GM19452 (cell line): ENCODE measurements around the gene CERT1.
"Not testable (repeated sequence)": the region's sequence is repeated elsewhere in the genome, so short reads cannot be mapped to it uniquely, and the experiment has no call there.

Experiments used
- ATAC-seq: cut with Tn5 transposase; IDR thresholded peaks from one replicate; pipeline ENCODE4 v1.9.1; 2021; ENCODE audit not compliant: unreplicated experiment

CERT1 gene

GRCh38 chr5:75358117-75358516 lies 153.3 kb downstream of the CERT1 start:
- ATAC-seq, result no peak

GRCh38 chr5:75356719-75357118 lies 154.7 kb downstream of the CERT1 start:
- ATAC-seq, result no peak

- no peak for ATAC-seq
These were observed 156.2 kb downstream of the CERT1 start for GRCh38 chr5:75355236-75355635.

- ATAC-seq, result no peak
These were observed 160.1 kb downstream of the CERT1 start for GRCh38 chr5:75351139-75351926.

DNA sequence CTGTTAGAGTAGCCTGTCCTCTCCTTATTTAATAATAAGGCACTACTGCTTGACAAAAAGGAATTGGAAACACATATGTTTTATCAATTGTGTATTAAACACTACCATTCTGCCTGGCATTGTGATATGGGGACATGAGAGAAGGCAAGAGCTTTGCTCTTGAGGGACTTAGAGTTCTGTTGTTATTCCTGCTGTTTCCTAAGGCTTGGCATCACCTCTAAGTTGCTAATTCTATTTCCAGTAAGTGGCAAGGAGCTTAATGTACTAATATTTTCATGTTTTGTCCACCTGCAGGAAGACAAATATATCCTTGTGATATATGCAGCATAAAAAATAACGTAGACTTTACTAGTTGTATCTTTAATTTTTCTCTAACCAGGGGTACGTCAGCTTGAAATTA lies 161.8 kb downstream of the CERT1 start:
- ATAC-seq, result no peak

- ATAC-seq, result no peak
These were observed 163.2 kb downstream of the CERT1 start for GRCh38 chr5:75348241-75348640.

- ATAC-seq, result no peak
These were observed 168.6 kb downstream of the CERT1 start for GRCh38 chr5:75342836-75343235.

GRCh38 chr5:75341934-75342333 lies 169.5 kb downstream of the CERT1 start:
- ATAC-seq, result no peak

DNA sequence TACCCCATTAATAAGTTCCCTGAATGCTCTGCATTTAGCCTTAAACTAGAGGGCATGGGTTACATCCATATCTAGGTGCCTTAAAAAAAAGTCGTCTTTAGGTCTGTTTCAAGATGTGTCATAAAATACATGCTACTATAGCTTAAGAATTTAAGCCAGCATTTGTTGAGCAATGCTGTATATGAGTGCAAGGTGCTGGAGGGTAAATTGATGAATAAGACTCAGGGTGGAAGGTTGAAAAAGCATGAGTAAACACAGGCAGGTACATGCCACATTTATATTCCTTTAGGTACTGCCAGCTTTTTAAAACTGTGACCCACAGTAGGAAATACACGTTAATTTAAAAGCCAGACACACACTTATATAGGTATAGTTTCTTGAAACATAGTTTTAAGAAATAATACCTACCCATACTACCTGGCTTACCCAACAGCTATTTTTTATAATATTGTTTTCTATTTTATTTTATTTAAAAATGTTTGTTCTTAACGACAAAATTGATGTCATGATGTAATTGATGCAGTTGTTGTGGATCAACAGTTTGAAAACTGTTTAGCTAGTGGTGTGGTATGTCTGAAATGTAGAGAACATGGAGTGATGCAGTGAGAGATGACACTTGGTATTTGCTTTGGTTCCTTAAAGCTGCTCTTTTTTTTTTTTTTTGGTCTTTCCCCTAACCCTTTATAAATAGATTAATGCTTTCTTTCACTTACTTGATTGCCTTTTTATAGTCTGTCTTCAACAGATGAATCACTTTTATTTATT lies 170.5 kb downstream of the CERT1 start:
- ATAC-seq, result no peak

DNA sequence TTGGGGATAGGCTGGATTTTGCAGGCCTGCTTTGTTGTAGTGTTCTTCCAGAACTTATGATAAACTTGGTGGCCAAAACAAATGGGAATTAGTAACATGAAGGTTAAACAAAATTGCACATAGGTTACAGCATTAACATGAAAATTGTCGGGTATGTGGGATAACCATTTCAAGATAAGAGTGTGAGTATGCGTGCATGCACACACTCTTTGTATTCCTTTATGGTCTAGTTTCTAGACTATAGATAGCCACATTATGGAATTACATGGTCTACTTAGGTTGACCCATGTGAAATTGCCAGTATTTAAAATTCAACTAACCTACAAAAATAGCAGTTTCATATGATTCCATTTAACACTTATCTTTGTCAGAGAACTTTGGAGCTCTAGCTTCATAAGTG lies 173.0 kb downstream of the CERT1 start:
- no peak for ATAC-seq

- ATAC-seq, result no peak
These were observed 173.9 kb downstream of the CERT1 start for GRCh38 chr5:75337366-75338021.

DNA sequence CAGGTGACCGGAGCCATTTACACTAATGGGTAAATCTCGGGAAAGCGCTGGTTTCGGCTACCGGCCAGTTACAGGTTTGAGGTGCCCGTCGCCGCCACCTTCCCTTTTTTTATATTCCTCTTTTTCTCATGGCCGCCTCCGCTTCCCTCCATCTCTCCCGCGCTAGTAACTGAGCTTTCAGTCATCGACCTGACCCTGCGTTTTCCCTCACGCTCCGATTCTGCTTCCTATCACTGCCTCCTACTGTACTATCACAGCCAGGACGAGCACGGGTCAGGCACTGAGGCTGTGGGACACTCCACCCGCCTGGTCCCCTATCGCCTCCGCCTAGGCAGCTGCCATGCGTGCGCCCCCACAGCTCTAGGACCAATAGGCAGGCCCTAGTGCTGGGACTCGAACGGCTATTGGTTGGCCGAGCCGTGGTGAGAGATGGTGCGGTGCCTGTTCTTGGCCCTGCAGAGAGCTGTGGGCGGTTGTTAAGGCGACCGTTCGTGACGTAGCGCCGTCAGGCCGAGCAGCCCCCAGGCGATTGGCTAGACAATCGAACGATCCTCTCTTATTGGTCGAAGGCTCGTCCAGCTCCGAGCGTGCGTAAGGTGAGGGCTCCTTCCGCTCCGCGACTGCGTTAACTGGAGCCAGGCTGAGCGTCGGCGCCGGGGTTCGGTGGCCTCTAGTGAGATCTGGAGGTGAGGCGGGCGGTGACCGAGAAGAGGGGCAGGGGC lies 174.7 kb downstream of the CERT1 start, which contains the start of gene HMGCR:
Gene HMGCR (plus strand): TSS at position 606 of the 722 bp plus-strand sequence. CDS start 5,386 bp downstream, outside the sequence.
- peak; percentile 98 for ATAC-seq

GRCh38 chr5:75335952-75336614 lies 175.3 kb downstream of the CERT1 start:
- peak; percentile 3 for ATAC-seq

DNA sequence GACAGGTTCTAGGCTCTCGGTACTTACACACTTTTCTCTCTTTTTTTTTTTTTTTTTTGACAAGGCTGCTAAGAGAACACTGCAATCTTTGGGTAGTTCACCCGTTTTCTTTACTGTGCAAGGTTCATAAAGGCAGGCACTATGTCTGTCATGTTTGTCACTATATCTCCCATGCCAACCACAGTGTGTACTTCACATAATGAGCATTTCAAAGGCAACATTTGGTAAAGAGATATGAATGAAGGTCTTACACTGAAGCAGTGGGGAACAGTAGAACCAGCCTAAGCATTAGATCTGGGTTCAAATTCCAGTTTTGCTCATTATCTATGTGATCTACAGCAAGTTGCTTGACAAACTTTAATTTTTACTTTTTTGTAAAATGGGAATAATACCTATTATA lies 175.9 kb downstream of the CERT1 start:
- no peak for ATAC-seq

- ATAC-seq, result not testable (repeated sequence)
These were observed 177.0 kb downstream of the CERT1 start for GRCh38 chr5:75334413-75334812.

GRCh38 chr5:75333759-75334158 lies 177.7 kb downstream of the CERT1 start:
- ATAC-seq, result not testable (repeated sequence)

DNA sequence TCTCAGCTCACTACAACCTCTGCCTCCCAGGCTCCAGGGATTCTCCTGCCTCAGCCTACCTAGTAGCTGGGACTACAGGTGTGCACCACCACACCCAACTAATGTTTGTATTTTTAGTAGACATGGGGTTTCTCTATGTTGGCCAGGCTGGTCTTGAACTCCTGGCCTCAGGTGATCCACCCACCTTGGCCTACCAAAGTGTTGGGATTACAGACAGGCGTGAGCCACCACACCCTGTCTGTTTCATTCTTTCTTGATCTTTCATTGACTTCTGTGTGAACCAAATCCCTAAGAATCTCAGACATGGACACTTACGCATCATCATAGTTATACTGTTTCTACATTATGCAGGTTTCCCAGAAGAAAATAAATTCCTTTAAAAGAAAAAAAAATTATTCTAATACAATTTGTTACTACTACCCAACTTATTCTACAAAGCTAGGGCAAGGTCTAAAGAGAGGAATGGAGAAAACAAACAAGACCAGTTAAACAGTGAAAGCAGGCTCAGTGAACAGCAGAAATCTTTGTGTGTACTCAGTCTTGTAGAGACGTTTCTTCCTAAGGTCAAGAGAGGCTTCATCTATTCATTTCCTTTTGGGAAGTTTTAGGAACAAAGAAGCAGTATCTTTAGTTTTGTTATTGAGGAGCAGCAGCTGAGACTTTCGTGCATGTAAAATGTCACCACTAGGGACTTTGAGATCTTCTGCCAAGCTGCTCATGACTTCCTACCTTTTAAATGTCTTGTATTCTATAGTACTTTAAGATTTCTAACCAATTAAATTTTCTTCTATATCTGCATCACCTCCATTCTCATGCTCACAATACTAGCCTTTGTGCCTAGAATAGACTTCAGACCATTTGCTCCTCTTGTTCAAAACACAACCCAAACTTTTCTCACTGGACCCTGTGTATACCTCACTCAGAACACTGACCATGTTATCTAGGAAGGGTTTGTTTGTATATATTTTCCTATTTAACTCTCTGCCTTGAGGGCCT lies 180.0 kb downstream of the CERT1 start:
- ATAC-seq, result no peak

GRCh38 chr5:75330404-75330803 lies 181.0 kb downstream of the CERT1 start:
- ATAC-seq, result no peak
